HepG2 (cell line): ENCODE data around the gene FAHD2A. TPM values are rescaled to one million over a fixed set of nuclear protein-coding genes. Genes with fewer than 3 reads are reported as not detected.

Source experiments
- ATAC-seq: fragments of 200-7000 bp; cut with Tn5 transposase; 3 replicates; pipeline ENCODE4 v1.9.1; 2020; ENCODE audit warnings: mild to moderate bottlenecking, moderate library complexity
- BruUV-seq: library from RNA; stranded (reverse); fragments of 400-500 nt; replicated peaks from 2 replicates; lab custom pipeline; 2021; lab: Mats Ljungman, UMichigan
- CTCF ChIA-PET: fragments of 300-600 bp; formaldehyde crosslinking; extraction: SDS; loops from one replicate; lab custom pipeline; 2021; ENCODE audit warnings: low total read pairs, inconsistent platforms, low intra/inter-chr PET ratio; lab: Yijun Ruan, JAX
- POLR2A ChIA-PET: fragments of 350-600 bp; sonication (Branson Sonifier 250); formaldehyde crosslinking; loops from one replicate; lab custom pipeline; 2020; ENCODE audit warnings: antibody characterized with exemption, inconsistent platforms; lab: Yijun Ruan, JAX
- DNase-seq: peaks from one replicate; pipeline ENCODE4 v3.0.0-alpha.2; 2015; ENCODE audit warnings: low spot score
- FAIRE-seq: peaks from 3 replicates; lab custom pipeline; 2011; peaks lifted over from hg19 to GRCh38; lab: Jason Lieb, UNC
- H2AFZ ChIP-seq: one replicate; pipeline ENCODE4 v1.6.1; 2011; ENCODE audit warnings: low read length, inconsistent platforms
- H3K27ac ChIP-seq: fragments of 300-600 bp; 3 replicates; pipeline ENCODE4 v1.8.0; 2011; ENCODE audit warnings: mixed run types, mild to moderate bottlenecking, mixed read lengths, low read length, inconsistent platforms; ENCODE audit not compliant: insufficient read depth; ENCODE audit errors: extremely low read length
- H3K27me3 ChIP-seq, 2 experiments: fragments of 200-600 bp in 1 of 2; 2 replicates in 1 of 2; 3 replicates in 1 of 2; pipeline versions ENCODE4 v1.6.0 to v1.8.0; 2011; ENCODE audit warnings: low read length in 2 of 2, mild to moderate bottlenecking in 2 of 2, moderate library complexity in 2 of 2, inconsistent platforms in 1 of 2; ENCODE audit not compliant: insufficient read depth in 2 of 2, control insufficient read depth in 1 of 2
- H3K36me3 ChIP-seq, 2 experiments: fragments of 200-600 bp in 1 of 2; replicated peaks in 1 of 2; 2 replicates in 1 of 2; 3 replicates in 1 of 2; pipeline versions ENCODE4 v1.5.1 to v1.8.0; 2011; ENCODE audit warnings: low read length in 2 of 2, inconsistent platforms in 1 of 2; ENCODE audit not compliant: insufficient read depth in 2 of 2, control insufficient read depth in 1 of 2
- H3K4me1 ChIP-seq: 2 replicates; pipeline ENCODE4 v1.5.1; 2012; ENCODE audit warnings: low read length, inconsistent platforms; ENCODE audit not compliant: insufficient read depth
- H3K4me2 ChIP-seq: 2 replicates; pipeline ENCODE4 v1.6.0; 2011; ENCODE audit warnings: low read depth, low read length, inconsistent platforms
- H3K4me3 ChIP-seq, 3 experiments: fragments of 200-600 bp in 1 of 3; sonication (generic), shearing (Covaris generic) in 1 of 3; replicated peaks in 1 of 3; 2 replicates each; pipeline ENCODE4 v1.5.1; 2011 to 2016; ENCODE audit warnings: low read length in 3 of 3, inconsistent platforms in 2 of 3, low read depth in 2 of 3, mild to moderate bottlenecking in 2 of 3, control low read depth in 1 of 3, mixed read lengths in 1 of 3; ENCODE audit not compliant: insufficient read depth in 1 of 3
- H3K79me2 ChIP-seq: one replicate; pipeline ENCODE4 v1.6.1; 2011; ENCODE audit warnings: low read length, inconsistent platforms; ENCODE audit not compliant: insufficient read depth
- H3K9ac ChIP-seq: 2 replicates; pipeline ENCODE4 v1.6.0; 2011; ENCODE audit warnings: mild to moderate bottlenecking, low read depth, low read length, inconsistent platforms; ENCODE audit not compliant: insufficient read depth
- H3K9me3 ChIP-seq: 2 replicates; pipeline ENCODE4 v1.5.1; 2012; ENCODE audit warnings: mild to moderate bottlenecking, low read length
- H4K20me1 ChIP-seq: 2 replicates; pipeline ENCODE4 v1.6.0; 2011; ENCODE audit warnings: inconsistent platforms, mild to moderate bottlenecking, low read length, moderate library complexity; ENCODE audit not compliant: insufficient read depth
- HMGXB4 ChIP-seq, 2 experiments: sonication (generic) in 1 of 2; formaldehyde crosslinking in 1 of 2; IDR thresholded peaks; 2 replicates each; pipeline versions ENCODE4 v1.4.0 to v1.6.1; 2018 to 2020; ENCODE audit warnings: missing genetic modification reagents in 2 of 2, borderline replicate concordance in 1 of 2, low read depth in 1 of 2, mild to moderate bottlenecking in 1 of 2, missing biosample characterization in 1 of 2
- NFAT5 ChIP-seq: sonication (generic); formaldehyde crosslinking; IDR thresholded peaks from 2 replicates; pipeline ENCODE4 v1.4.0; 2020; ENCODE audit warnings: missing genetic modification reagents
- RBM22 ChIP-seq: fragments of 200-400 bp; formaldehyde crosslinking; optimal IDR thresholded peaks from 2 replicates; pipeline ENCODE3; 2017; ENCODE audit warnings: mild to moderate bottlenecking, low read length, moderate library complexity
- ZNF33B ChIP-seq: sonication (generic); formaldehyde crosslinking; IDR thresholded peaks from 2 replicates; pipeline ENCODE4 v1.5.1; 2020; ENCODE audit warnings: mild to moderate bottlenecking, missing genetic modification reagents
- ZNF550 ChIP-seq: sonication (generic); formaldehyde crosslinking; IDR thresholded peaks from 2 replicates; pipeline ENCODE4 v1.4.0; 2020; ENCODE audit warnings: mild to moderate bottlenecking, missing genetic modification reagents, borderline replicate concordance
- ZNF788 ChIP-seq: sonication (generic); formaldehyde crosslinking; IDR thresholded peaks from 2 replicates; pipeline ENCODE4 v1.5.0; 2020; ENCODE audit warnings: mild to moderate bottlenecking, missing genetic modification reagents, borderline replicate concordance
- WGBS: methylation state at CpG from one replicate; pipeline ENCODE4 v1.1.6; 2017; ENCODE audit warnings: low lambda C conversion rate; 5-methylcytosine and 5-hydroxymethylcytosine counted together
- in situ Hi-C: cut with HindIII; loops from 2 replicates; pipeline ENCODE4 v1.10.0; 2017; ENCODE audit warnings: low pct_unique_long_range_greater_than_20kb; ENCODE audit not compliant: extremely low pct_ligation_motif_present
- intact Hi-C: fragments of 100-400 bp; cut with micrococcal nuclease; formaldehyde crosslinking; loops from one replicate; pipeline ENCODE4 v1.10.0; 2022; ENCODE audit not compliant: unreplicated experiment
- polyA plus RNA-seq, 8 experiments: library from polyadenylated mRNA; depleted of rRNA in 3 of 8; stranded (reverse) in 7 of 8; unstranded in 1 of 8; fragments of >200 nt; fragmentation: Illumina TruSeq in 4 of 8; extraction: Trizol in 4 of 8; gene quantifications; 2 replicates each; pipeline versions ENCODE4 v1.2.1 to v1.2.3, GENCODE V29; 2011 to 2016; ENCODE audit warnings: low read depth in 4 of 8, missing spikeins in 1 of 8, mixed read lengths in 1 of 8; ENCODE audit not compliant: insufficient read depth in 1 of 8
- total RNA-seq, 5 experiments: library from RNA; depleted of rRNA; stranded (reverse); fragments of >200 nt; fragmentation: Illumina TruSeq; extraction: Trizol; gene quantifications; 2 replicates each; pipeline ENCODE4 v1.2.3, GENCODE V29; 2016; ENCODE audit warnings: low read depth in 1 of 5

The FAHD2A gene
- total and polyA plus RNA-seq, 2 of the 13 experiments (the other 11 are each of a cell fraction or from before 2014, with no cell fraction given): 34.0 to 44.2 TPM

- H3K4me1 ChIP-seq: peaks cover 71% of the 10 kb centered on the region
- WGBS: 61% methylated on average over 11 of the region's 15 CpGs
- intact Hi-C loops: no loop called here
- ChIA-PET CTCF (interaction anchor here (0.8 to 1.9 kb wide), 2 partner anchors 14 to 340 kb away, joined by 3 to 9 read pairs; partner anchors contain the start of gene FAHD2A), POLR2A (interaction anchor here (1.0 to 7.7 kb wide), 2 partner anchors 14 to 28 kb away, joined by 3 to 110 read pairs; partner anchors contain the start of gene FAHD2A)
- H3K79me2 ChIP-seq: no peaks in the 10 kb centered on the region
- TF ChIP-seq ZNF33B (CRISPR knock-in tag) (0 out of 2 replicates have a peak, but pooled peaks have one; percentile 42), RBM22 (no peak), HMGXB4 (CRISPR knock-in tag; IDR thresholded peaks at IDR 0.05; ENCODE audit: borderline replicate concordance in 1 of 2, low read depth in 1 of 2) (0 out of 4 replicates have a peak, but pooled peaks of 1 of the 2 experiments have one; percentile 3), ZNF788 (CRISPR knock-in tag) (peak; percentile 26; the same call in 1 of the 2 replicates), ZNF550 (CRISPR knock-in tag) (0 out of 2 replicates have a peak, but pooled peaks have one; percentile 31), NFAT5 (CRISPR knock-in tag) (0 out of 2 replicates have a peak, but pooled peaks have one; percentile 3)
- TF ChIP-seq, all 625 proteins: peak for 5
- no peaks in the 10 kb centered on the region for H3K36me3 ChIP-seq
- no peak overlapping the region for H2AFZ ChIP-seq
- H3K27ac ChIP-seq: no peak overlapping the region
- H3K9ac ChIP-seq: no peak overlapping the region
- H4K20me1 ChIP-seq: no peaks in the 10 kb centered on the region
- peak overlapping the region; percentile 8; the same call in 1 of the 2 replicates for H3K4me2 ChIP-seq
- FAIRE-seq: no peak
- no peaks in the 10 kb centered on the region for H3K9me3 ChIP-seq
- no peak for ATAC-seq
- no peak overlapping the region for H3K4me3 ChIP-seq
- H3K27me3 ChIP-seq: no peaks in the 10 kb centered on the region
- no peak for DNase-seq
- no TSS peak for BruUV-seq
- in situ Hi-C loops: no loop called here
Measured at GRCh38 chr2:95388856-95389244, 13.7 kb upstream of the FAHD2A start.
